Stimulated activated naive CD8-positive, alpha-beta T cell treated with anti-CD3 and anti-CD28 coated beads, Interleukin-15, Interleukin-2, amounts not matched to agents 100 ng/mL and 50 ng/mL, for 24 hours (primary cell): Measurements from ENCODE around the gene B4GALNT4.
"Not testable (repeated sequence)": the region's sequence is repeated elsewhere in the genome, so short reads cannot be mapped to it uniquely, and the experiment has no call there.

ENCODE experiments used
- H3K27ac Mint-ChIP-seq: one replicate; pipeline ENCODE4 v1.8.0; 2021; ENCODE audit warnings: mild to moderate bottlenecking, mixed read lengths
- H3K27me3 Mint-ChIP-seq: one replicate; pipeline ENCODE4 v1.8.0; 2021; ENCODE audit warnings: mixed read lengths
- H3K36me3 Mint-ChIP-seq: one replicate; pipeline ENCODE4 v1.8.0; 2021; ENCODE audit warnings: low read depth, mixed read lengths
- H3K4me1 Mint-ChIP-seq: one replicate; pipeline ENCODE4 v1.8.0; 2021; ENCODE audit warnings: low read depth, mixed read lengths
- H3K4me3 Mint-ChIP-seq: one replicate; pipeline ENCODE4 v1.8.0; 2021; ENCODE audit warnings: mild to moderate bottlenecking, mixed read lengths
- H3K9me3 Mint-ChIP-seq: one replicate; pipeline ENCODE4 v1.8.0; 2021; ENCODE audit warnings: mixed read lengths

Gene B4GALNT4

GRCh38 chr11:369336-370018 is at the start of gene B4GALNT4:
Gene B4GALNT4 (plus strand): TSS chr11:369499. CDS start chr11:369804, 305 bp downstream.
- Mint-ChIP-seq H3K36me3 (no peaks in the 10 kb centered on the region), H3K9me3 (no peaks in the 10 kb centered on the region), H3K27me3 (peaks cover 36% of the 10 kb centered on the region), H3K27ac (no peak within 1 kb of the TSS), H3K4me1 (peaks cover 17% of the 10 kb centered on the region), H3K4me3 (peak within 1 kb of the TSS; percentile 74)

DNA sequence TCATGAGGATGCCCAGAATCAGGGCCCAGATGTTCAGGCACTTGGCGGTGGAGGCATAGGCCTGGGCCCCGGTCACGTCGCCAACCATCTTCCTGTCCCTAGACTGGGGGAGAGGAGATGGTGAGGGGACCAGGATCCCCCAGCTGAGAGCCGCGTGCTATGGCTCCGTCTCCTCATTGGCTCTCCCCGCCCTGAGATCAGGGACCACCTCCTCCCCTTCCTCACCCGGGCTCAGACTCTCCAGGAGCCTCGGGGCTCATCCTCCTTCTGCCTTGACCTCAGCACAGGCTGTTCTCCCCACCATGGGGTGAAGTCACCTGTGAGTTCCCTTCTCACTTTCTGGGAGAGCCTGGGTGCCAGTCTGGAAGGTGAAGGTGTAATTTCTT is 49.4 kb upstream of the B4GALNT4 start:
- Mint-ChIP-seq H3K27ac (peak overlapping the region; percentile 98), H3K4me3 (peak overlapping the region; percentile 92), H3K4me1 (peaks cover 53% of the 10 kb centered on the region), H3K36me3 (peaks cover 14% of the 10 kb centered on the region)
- H3K27me3 Mint-ChIP-seq, H3K9me3 Mint-ChIP-seq: not testable (repeated sequence)

- Mint-ChIP-seq H3K4me1 (peaks cover 72% of the 10 kb centered on the region), H3K27me3 (no peaks in the 10 kb centered on the region), H3K27ac (peak overlapping the region; percentile 70), H3K9me3 (no peaks in the 10 kb centered on the region), H3K36me3 (peaks cover 4% of the 10 kb centered on the region), H3K4me3 (peak overlapping the region; percentile 18)
Observed at GRCh38 chr11:324156-324555, 45.1 kb upstream of the B4GALNT4 start.

GRCh38 chr11:324593-325517 is 44.4 kb upstream of the B4GALNT4 start:
- not testable (repeated sequence) for H3K27me3 Mint-ChIP-seq, H3K9me3 Mint-ChIP-seq, H3K36me3 Mint-ChIP-seq
- Mint-ChIP-seq H3K27ac (peak overlapping the region; percentile 38), H3K4me3 (peak overlapping the region; percentile 18), H3K4me1 (peaks cover 74% of the 10 kb centered on the region)

DNA sequence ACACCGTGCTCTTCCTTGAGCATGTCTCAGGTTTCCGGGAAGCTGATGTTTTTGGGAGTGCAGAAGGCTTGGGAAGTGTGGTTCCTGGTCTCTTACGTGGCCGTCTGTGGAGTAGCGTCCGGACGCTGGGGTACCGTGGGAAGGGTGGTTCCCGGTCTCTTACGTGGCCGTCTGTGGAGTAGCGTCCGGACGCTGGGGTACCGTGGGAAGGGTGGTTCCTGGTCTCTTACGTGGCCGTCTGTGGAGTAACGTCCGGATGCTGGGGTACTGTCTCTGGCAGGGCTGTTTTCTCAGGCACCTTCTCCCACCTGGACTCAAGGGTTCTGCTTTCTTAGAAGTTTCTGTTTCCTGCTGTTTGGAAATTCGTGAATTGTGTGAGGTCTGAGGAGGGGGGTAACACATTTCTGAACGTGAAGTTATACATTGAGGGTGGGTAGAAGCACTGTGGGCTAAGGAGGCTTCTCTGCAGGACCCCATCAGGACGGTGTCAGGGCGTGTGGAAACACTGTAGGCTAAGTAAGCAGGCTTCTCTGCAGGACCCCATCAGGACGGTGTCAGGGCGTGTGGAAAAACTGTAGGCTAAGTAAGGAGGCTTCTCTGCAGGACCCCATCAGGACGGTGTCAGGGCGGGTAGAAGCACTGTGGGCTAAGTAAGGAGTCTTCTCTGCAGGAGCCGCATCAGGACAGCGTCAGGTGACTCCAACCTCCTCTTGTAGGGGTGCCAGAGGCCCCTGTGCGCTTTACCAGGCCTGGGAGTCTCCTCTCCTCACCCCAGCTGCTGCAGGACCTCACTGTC is 43.3 kb upstream of the B4GALNT4 start:
- H3K27ac Mint-ChIP-seq = peak overlapping the region; percentile 97
- H3K9me3 Mint-ChIP-seq = no peaks in the 10 kb centered on the region
- H3K4me3 Mint-ChIP-seq = peak overlapping the region; percentile 74
- no peaks in the 10 kb centered on the region for H3K36me3 Mint-ChIP-seq
- H3K4me1 Mint-ChIP-seq = peaks cover 76% of the 10 kb centered on the region
- H3K27me3 Mint-ChIP-seq = no peaks in the 10 kb centered on the region

- Mint-ChIP-seq H3K27me3 (no peaks in the 10 kb centered on the region), H3K9me3 (no peaks in the 10 kb centered on the region), H3K4me3 (peak overlapping the region; percentile 74), H3K4me1 (peaks cover 81% of the 10 kb centered on the region), H3K36me3 (no peaks in the 10 kb centered on the region), H3K27ac (peak overlapping the region; percentile 97)
Observed at GRCh38 chr11:326592-326841, 42.8 kb upstream of the B4GALNT4 start.

- H3K9me3 Mint-ChIP-seq = no peaks in the 10 kb centered on the region
- H3K27me3 Mint-ChIP-seq = no peaks in the 10 kb centered on the region
- no peaks in the 10 kb centered on the region for H3K36me3 Mint-ChIP-seq
- peak overlapping the region; percentile 97 for H3K27ac Mint-ChIP-seq
- peaks cover 86% of the 10 kb centered on the region for H3K4me1 Mint-ChIP-seq
- H3K4me3 Mint-ChIP-seq = peak overlapping the region; percentile 74
Observed at GRCh38 chr11:326842-327580, 42.3 kb upstream of the B4GALNT4 start.

- peak overlapping the region; percentile 74 for H3K4me3 Mint-ChIP-seq
- no peaks in the 10 kb centered on the region for H3K36me3 Mint-ChIP-seq
- peaks cover 87% of the 10 kb centered on the region for H3K4me1 Mint-ChIP-seq
- no peaks in the 10 kb centered on the region for H3K27me3 Mint-ChIP-seq
- no peaks in the 10 kb centered on the region for H3K9me3 Mint-ChIP-seq
- H3K27ac Mint-ChIP-seq = peak overlapping the region; percentile 97
Observed at GRCh38 chr11:327581-327923, 41.7 kb upstream of the B4GALNT4 start.

- Mint-ChIP-seq H3K4me3 (no peak overlapping the region), H3K36me3 (no peaks in the 10 kb centered on the region), H3K4me1 (peaks cover 89% of the 10 kb centered on the region), H3K27ac (no peak overlapping the region), H3K27me3 (no peaks in the 10 kb centered on the region), H3K9me3 (no peaks in the 10 kb centered on the region)
Observed at GRCh38 chr11:328012-328411, 41.3 kb upstream of the B4GALNT4 start.

DNA sequence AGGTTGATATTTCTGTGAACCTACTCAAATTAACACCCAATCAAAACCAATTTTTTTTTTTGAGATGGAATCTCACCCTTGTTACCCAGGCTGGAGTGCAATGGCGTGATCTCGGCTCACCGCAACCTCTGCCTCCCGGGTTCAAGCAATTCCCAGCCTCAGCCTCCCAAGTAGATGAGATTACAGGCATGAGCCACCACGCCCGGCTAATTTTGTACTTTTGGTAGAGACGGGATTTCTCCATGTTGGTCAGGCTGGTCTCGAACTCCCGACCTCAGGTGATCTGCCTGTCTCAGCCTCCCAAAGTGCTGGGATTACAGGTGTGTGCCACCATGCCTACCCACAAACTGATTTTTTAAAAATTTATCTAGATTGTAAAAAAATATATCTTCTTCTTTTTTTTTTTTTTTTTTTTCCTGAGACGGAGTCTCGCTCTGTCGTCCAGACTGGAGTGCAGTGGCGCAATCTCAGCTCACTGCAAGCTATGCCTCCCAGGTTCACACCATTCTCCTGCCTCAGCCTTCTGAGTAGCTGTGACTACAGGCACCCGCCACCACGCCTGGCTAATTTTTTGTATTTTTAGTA is 40.7 kb upstream of the B4GALNT4 start:
- not testable (repeated sequence) for H3K4me3 Mint-ChIP-seq

GRCh38 chr11:329886-330253 is 39.4 kb upstream of the B4GALNT4 start:
- Mint-ChIP-seq H3K4me1 (peaks cover 73% of the 10 kb centered on the region), H3K27ac (peak overlapping the region; percentile 68), H3K36me3 (no peaks in the 10 kb centered on the region), H3K27me3 (no peaks in the 10 kb centered on the region), H3K9me3 (no peaks in the 10 kb centered on the region), H3K4me3 (peak overlapping the region; percentile 64)

More for the DNA sequence above, 40.7 kb upstream of the B4GALNT4 start:
- H3K4me1 Mint-ChIP-seq = peaks cover 85% of the 10 kb centered on the region
- H3K9me3 Mint-ChIP-seq, H3K36me3 Mint-ChIP-seq, H3K27me3 Mint-ChIP-seq: not testable (repeated sequence)
- H3K27ac Mint-ChIP-seq = peak overlapping the region; percentile 68

DNA sequence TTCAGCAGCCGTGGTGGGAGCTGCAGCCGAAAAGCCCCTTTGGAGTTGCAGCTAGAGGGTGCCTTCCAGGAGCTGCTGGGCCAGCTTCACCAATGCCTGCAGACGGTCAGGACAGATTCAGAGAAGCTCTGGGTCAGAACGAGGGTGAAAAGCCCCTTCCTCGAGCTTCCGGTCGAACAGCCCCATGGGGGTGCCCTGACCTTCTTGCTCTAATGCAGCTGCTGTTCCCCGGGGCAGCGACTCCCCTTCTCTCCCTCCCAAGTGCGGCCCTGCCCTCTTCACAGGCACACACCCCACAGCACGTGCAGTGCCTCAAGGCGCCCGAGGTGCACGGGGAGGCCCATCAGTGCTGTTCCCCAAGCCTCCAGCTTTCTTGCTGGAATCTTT is 39.0 kb upstream of the B4GALNT4 start:
- no peaks in the 10 kb centered on the region for H3K36me3 Mint-ChIP-seq
- no peaks in the 10 kb centered on the region for H3K9me3 Mint-ChIP-seq
- H3K4me1 Mint-ChIP-seq = peaks cover 71% of the 10 kb centered on the region
- no peaks in the 10 kb centered on the region for H3K27me3 Mint-ChIP-seq
- H3K4me3 Mint-ChIP-seq = no peak overlapping the region
- H3K27ac Mint-ChIP-seq = peak overlapping the region; percentile 68

DNA sequence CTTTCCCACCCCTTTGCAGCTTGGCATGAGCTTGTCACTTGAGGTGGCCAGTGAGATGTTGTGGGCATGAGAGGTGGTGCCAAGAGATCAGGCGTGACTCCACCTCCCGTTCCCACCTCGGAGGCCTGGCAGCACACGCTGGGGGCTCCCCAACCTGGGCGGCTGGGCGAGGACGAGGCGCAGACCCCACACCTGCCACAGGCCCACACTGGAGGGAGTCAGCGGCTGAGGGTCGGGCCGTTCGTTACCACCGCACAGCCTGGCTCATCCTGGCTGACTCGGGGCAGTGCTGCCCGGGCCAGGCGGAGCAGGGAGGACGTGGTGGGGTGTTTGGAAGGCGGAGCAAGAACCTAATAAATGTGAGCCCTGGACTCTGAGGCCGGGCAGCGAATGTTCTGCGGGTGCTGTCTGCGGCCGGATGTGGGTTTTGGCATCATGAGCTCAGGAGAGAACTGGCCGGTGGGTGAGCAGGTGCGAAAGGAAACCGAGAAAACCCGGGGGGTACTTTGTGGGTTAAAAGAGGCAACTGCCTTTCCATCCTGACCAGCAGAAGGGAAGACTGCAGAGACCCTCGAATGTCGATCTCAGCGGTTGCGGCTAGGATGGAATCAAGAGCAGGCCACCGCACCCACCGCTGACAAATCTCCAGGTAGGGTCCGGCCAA is 38.5 kb upstream of the B4GALNT4 start:
- H3K9me3 Mint-ChIP-seq = no peaks in the 10 kb centered on the region
- H3K36me3 Mint-ChIP-seq = no peaks in the 10 kb centered on the region
- peak overlapping the region; percentile 4 for H3K4me3 Mint-ChIP-seq
- no peaks in the 10 kb centered on the region for H3K27me3 Mint-ChIP-seq
- H3K4me1 Mint-ChIP-seq = peaks cover 71% of the 10 kb centered on the region
- H3K27ac Mint-ChIP-seq = peak overlapping the region; percentile 61
